CD4-positive, alpha-beta T cell treated with Interleukin-10 for 1 hour (primary cell): Measurements from ENCODE around the gene STAB1.

Experiments
- DNase-seq: peaks from one replicate; pipeline ENCODE4 v3.0.0-alpha.2; 2020

The STAB1 gene

GRCh38 chr3:52484680-52485461 is 10.3 kb upstream of the STAB1 start:
- no peak for DNase-seq

- no peak for DNase-seq
Observed at GRCh38 chr3:52487050-52487787, 7.9 kb upstream of the STAB1 start.

GRCh38 chr3:52487788-52488691 is 7.1 kb upstream of the STAB1 start:
- no peak for DNase-seq

- DNase-seq = no peak
Observed at GRCh38 chr3:52488746-52489145, 6.4 kb upstream of the STAB1 start.

- DNase-seq = no peak
Observed at GRCh38 chr3:52489453-52489852, 5.7 kb upstream of the STAB1 start.

GRCh38 chr3:52490035-52490938 is 4.9 kb upstream of the STAB1 start:
- DNase-seq = no peak

GRCh38 chr3:52490939-52491526 is 4.1 kb upstream of the STAB1 start:
- DNase-seq = no peak

- DNase-seq = no peak
Observed at GRCh38 chr3:52492059-52492458, 3.1 kb upstream of the STAB1 start.

GRCh38 chr3:52493232-52494017 is 1.7 kb upstream of the STAB1 start:
- no peak for DNase-seq

- DNase-seq = no peak
Observed at GRCh38 chr3:52494445-52494844, 693 bp upstream of the STAB1 start.

GRCh38 chr3:52495777-52496602 is 852 bp downstream of the STAB1 start:
- no peak for DNase-seq

GRCh38 chr3:52498137-52499054 is 3.3 kb downstream of the STAB1 start:
- DNase-seq = peak; percentile 31

GRCh38 chr3:52501046-52501445 is 5.9 kb downstream of the STAB1 start:
- no peak for DNase-seq

GRCh38 chr3:52502001-52502400 is 6.9 kb downstream of the STAB1 start:
- no peak for DNase-seq

- no peak for DNase-seq
Observed at GRCh38 chr3:52502808-52503350, 7.7 kb downstream of the STAB1 start.

- no peak for DNase-seq
Observed at GRCh38 chr3:52503788-52504424, 8.8 kb downstream of the STAB1 start.

- no peak for DNase-seq
Observed at GRCh38 chr3:52504977-52505376, 9.8 kb downstream of the STAB1 start.
